HG02588 (cell line): Measurements from ENCODE around the gene FBN3.

ENCODE experiments used
- ATAC-seq: cut with Tn5 transposase; IDR thresholded peaks from one replicate; pipeline ENCODE4 v1.9.1; 2021; ENCODE audit warnings: mild to moderate bottlenecking, moderate library complexity; ENCODE audit not compliant: unreplicated experiment

The FBN3 gene

DNA sequence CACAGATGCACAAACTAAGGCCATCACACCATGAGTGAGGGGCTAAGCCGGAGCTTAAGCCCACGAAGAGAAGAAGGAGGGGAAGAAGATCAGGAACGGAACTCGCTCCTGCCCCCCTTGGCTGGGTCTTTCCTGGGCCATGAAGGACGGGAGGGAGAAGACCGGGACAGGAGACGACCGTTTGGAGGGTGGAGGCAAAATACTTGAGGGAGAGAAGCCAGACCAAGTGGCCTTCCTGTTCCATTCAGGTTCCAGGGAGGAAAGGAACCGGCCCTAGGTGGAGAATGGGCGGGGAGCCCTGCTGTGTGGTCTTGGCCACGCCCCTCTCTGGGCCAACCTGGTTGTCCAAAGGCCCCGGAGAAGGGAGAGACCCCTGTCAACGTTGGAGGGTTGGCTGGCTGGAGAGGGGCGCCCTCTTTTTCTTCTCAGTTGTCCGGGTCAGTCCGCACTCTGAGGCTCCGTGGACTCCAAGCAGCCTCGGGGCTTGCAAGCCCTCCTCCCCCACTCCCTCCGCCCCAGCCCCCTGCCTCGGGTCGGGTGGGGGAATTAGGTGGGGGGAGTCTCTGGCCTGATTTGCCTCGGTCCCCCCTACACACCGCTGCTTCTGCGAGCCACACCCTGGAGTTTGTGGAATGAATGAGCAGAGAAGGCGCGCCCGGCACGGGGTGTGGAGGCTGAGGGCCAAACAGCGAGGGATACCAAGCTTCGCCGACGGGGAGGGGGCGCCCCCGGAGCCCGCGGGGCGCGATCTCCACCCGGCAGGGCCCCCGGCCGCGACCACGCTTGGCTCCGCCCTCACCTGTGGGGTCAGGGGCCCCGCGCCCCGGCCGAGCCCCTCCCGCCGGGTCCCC lies 757 bp downstream of the FBN3 start:
- ATAC-seq, result no peak

DNA sequence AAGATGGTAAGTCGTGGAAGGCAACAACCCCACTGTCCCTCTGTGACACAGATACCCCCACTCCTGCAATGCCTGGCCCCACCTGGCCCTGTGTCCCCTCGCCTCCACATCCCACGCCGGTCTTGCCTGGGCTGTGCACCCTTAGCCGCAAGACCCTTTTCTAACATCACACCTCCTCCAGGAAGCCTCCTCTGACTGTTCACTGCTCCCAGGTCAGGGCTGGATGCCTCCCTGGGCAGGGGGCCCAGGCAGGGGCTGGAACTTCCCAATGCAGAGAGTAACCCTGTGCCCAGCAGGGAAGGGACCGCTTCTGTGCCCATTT lies 1.3 kb downstream of the FBN3 start:
- no peak for ATAC-seq

DNA sequence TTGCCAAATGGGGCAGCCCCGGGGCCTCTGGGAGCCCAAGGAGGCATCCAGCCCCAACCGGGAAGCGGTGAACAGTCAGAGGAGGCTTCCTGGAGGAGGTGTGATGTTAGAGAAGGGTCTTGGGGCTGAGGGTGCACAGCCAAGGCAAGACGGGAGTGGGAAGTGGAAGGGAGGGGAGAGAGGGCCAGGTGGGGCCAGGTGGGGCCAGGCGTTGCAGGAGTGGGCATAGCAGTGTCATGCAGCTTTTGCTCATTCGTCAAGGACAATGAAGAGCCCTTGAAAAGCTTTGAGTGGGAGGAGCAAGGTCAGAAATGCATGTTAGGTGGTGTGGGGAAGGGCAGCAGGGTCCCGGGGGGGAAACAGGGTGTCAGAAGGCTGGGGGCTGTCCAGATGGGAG lies 1.8 kb downstream of the FBN3 start:
- ATAC-seq, result no peak

DNA sequence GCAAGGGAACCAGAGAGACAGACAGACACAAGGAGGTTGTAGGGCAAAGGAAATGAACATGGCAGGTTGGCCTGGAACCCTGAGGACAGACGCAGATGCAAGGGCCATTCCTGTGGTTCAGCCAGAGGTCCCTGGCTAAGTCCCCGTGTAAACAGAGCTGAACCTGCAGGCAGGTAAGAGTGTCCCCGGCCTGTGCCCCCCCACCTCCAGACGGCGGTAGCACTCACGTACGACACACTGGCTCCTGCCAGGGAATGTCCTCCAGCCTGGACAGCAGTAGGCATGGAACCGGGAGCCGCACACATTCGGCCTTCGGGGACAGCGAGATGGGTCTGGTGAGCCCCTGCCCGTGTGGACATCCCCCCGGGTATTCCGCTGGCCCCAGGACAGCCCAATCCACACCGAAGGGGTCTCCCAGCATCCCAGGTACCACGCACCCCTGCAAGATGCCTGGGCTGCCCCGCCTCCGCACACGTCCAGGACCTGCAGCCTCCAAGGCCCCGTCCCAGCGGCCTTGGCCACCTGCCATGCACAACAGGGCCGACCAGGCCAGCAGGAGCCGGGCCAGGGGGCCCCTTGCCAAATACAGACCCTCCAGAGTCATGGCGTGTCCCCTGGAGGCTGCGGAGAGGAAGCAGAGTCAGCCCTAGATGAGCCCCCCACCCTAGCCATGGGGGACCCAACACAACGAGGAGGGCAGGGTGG lies 2.4 kb downstream of the FBN3 start:
- no peak for ATAC-seq

DNA sequence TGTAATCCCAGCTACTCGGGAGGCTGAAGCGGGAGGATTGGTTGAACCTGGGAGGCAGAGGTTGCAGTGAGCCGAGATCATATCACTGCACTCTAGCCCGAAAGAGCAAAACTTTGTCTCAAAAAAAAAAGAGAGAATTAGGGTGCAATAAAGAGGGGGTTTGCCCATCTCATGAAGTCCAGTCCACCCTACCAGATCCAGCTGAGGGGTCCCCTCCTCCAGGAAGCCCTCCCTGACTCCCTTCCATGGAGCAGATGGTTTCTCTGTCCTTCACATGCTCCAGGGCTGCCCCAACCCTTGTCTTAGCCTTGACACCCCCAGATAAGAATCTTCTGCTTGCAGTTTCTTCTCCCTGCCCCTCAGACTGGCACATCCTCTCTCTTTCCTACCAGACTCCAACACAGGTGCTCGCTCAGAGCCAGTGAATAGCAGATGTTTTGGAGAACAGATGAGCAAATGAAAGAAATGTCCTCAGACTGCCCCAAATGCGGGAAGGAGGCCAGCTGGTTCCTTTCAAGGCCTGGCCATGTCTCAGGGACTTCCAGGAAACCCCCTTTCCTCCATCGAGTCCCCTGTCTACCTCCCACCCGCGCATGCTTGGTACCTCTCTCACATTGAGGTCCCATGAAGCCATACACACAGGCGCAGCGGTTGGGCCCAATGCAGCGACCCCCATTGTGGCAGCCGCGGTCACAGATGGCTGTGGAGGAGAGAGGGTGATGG lies 5.0 kb downstream of the FBN3 start:
- ATAC-seq, result no peak

DNA sequence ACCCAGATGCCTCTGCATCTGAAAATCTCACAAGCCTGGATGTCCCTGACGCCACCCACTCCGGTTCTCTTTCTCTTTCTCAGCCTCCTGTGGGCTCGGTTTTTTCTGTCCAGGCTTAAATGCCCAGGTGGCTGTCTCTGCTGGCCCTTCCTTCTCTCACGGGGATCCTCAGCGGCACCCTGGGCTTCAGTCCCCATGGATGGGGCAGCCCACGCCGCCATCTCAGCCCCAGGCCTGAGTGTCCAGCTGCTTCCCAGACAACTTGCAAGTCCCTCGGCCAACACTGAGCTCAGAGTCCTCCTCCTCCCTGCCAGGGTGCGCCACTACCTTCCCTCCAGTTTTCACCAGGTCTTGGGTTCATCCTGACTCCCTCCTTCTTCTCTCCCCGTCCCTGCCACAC lies 6.4 kb downstream of the FBN3 start:
- no peak for ATAC-seq

DNA sequence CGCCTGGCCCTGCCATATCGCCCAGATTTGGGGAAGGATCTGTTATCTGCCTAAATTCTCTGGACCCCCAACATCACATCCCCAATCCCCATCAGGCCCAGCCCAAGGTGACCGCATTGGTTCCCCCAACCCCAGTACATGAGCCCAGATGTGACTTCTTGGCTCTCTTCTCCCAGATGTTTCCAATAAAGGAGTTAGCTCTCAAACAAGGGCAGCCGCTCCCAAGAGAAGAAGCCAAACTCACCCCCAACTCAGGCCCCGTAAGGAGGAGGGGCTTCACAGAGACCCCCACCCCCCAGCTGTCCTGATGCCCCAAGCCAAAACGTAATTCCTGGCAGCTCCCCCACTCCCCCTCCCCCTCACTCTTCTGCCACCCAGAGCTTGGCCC lies 6.9 kb downstream of the FBN3 start:
- ATAC-seq, result no peak

DNA sequence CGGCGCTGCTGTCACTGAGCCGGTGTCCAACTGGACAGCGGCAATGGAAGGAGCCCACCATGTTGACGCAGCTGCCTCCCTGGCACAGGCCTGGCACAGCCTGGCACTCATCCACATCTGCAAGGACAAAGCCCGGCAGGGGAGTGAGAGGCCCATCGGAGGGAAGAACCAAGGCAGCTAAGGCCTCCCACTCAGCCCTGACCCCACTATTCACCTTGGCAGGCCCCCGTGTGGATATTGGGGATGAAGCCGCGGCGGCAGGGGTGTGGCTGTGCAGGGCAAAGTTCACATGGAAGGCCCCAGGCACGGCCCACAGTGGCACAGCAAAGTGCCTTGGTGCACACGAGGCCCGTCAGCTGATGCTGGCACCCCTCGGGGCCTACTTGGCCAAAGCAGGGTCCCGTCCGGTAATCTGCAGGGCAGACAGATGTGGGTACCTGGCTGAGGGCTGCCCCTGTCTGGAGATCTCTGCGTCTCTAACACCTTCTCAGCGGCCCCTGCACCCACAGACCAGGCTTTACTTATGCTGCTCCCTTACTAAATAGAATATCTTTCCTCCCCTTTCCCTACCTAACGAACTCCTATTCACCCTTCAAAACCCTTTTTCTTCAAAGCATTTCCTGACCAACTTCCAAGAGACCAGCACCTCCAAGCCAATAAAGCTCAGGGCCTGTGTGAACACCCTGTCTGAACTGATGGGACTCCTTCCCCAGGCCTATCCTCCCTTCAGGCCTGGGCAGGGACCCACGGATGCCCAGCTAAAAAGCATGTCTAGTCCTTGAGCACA lies 7.5 kb downstream of the FBN3 start:
- ATAC-seq, result no peak

DNA sequence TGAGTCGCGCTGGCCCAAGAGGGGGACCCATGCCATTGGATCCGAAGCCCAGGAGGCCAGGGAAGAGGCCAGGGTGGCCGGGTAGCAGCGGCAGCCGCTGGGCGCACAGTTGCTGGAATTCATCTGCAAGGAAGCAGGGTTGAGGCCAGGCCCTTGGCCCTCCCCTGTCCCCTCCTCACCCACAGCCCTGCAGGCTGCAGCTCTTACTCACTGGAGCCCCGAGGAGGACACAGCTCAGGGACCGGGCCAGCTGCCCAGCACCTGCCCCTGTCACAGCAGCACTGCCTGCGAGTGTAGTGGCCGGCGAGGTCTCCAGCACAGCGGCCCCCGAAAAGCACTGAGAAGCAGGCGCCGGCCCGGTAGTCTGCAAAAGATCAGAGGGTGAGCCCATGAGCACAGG lies 11.2 kb downstream of the FBN3 start:
- no peak for ATAC-seq

DNA sequence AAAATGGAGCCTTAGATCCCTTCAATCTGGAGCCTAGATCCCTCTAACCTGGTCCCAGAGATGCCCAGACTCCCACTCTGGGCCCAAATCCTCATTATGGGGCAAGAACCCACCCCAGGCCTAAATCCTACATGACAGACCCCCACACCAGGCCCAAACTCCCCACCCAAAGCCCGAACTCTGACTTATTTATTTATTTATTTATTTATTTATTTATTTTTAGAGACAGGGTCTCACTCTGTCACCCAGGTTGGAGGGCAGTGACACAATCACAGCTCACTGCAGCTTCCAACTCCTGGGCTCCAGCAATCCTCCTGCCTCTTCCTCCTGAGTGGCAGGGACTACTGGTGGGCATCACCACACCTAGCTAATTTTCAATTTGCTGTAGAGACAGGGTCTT lies 12.0 kb downstream of the FBN3 start:
- ATAC-seq, result no peak

DNA sequence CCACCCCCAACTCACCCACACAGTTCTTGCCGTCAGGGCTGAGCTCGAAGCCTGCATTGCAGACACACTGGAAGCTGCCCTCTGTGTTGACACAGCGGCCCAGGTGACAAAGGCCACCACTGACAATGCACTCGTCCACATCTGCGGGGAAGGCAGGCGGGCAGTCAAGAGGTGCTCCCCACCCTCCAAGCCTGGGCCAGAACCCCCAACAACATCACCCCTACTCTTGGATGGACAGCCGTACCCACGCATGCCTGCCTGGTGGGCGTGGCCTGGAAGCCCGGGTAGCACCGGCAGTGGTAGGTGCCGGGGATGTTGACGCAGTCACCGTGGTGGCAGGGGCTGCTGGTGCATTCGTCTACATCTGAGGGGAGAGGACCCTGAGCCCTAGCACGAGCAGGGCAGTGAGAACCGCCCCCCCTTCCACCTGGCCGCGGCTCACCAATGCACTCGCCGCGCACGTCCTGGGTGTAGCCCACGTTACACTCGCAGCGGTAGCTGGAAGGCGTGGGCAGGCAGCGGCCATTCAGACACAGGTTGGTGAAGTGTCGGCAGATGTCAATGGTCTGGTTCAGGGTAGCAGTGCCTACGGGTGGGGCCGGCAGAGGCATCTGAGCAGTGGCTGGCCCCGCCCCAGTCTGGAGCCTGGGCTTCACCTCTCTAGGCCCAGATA lies 13.3 kb downstream of the FBN3 start:
- ATAC-seq, result no peak

DNA sequence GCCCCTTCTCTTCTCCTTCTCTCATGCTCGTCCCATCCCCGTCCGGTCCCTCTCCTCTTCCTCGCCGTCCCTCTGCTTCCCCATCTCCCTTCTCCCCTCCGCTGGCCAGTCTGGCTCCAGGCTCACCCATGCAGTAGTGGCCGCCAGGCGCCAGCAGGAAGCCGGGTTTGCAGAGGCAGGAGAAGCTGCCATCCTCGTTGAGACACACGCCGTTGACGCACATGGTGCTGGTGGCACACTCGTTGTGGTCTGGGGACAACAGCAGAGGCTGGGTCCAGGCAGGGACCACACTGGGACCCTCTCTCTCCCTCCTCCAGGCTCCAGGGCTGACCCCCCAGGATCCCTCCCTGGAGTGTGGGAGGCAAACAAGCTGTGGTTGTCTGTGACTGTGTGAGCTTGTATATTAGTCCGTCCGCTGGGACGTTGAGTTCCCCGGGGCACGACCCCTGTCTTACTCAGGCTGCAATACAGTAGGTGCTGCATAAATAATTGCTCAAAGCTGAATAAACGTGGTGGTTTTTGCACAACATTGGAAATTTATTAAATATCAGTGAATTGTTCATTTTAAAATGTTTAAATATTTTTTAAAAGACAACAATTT lies 16.4 kb downstream of the FBN3 start:
- ATAC-seq, result no peak

DNA sequence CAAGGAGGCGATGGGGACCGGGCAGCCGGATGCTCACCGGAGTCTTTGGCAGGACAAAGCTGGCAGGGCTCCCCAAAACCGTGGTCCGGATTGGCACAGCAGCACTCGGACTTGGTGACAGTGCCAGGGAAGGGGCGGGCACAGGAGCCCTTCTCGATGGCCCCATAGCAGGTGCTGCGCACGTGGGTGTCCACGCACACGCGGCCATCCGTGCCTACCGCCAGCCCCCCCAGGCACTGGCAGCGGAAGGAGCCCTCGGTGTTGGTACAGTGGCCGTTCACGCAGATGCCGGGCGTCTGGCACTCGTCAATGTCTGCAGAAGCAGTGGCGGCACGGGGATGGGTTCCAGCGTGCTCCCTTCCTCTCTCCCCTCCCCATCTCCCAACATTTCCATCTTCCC lies 17.9 kb downstream of the FBN3 start:
- no peak for ATAC-seq

DNA sequence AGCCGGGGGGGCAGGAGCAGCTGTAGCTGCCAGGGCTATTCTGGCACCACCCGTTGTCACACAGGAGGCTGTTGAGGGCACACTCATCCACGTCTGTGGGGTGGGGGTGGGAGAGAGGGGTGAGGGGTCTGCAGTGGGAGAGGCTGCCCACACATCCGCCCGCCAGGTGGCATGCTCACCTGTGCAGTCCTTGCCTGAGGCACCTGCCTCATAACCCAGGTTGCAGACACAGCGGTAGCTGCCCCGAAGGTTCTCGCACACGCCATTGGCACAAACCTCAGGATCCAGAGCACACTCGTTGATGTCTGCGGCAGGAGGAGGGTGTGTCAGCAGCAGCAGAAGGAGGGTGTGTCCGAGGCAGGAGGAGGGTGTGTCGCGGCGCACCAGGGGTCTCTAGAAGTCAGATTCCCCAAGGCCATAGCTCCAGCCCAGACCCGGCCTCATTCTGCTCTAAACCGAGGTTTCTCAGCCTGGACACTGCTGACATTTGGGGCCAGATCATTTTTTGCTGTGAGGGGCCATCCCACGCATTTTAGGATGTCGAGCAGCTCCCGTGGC lies 20.3 kb downstream of the FBN3 start:
- ATAC-seq, result no peak

DNA sequence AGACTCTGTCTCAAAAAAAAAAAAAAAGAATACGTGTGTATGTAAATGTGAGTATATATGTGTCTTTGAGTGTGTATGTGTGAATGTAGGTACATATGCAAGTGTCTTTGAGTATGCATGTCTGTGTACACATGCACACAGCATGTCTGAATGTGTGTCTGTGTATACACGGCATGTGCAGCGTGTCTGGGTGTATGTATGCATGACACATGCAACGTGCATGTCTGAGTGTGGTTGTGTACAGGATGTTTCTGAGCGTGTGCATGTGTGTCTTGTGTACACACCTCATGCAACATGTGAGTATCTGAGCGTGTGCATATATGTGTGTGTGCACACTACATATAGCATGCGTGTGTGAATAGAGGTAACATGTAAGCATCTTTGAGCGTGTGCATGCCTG lies 20.8 kb downstream of the FBN3 start:
- no peak for ATAC-seq

DNA sequence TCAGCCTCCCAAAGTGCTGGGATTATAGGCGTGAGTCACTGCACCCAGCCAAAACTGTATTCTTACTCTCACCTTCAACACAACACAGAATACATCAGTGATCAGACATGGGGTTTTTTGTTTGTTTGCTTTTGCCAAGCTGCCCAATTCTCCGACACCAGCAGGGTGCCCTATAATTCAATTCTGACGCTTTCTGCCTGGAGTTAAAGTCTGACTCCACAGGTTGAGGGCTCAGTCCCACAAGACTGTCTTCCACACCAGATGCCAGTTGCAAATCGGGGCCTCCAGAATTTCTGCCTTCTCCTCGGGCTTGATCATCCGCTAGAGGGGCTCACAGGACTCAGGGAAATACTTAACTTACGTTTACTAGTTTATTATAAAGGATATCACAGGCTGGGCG lies 22.1 kb downstream of the FBN3 start:
- no peak for ATAC-seq

DNA sequence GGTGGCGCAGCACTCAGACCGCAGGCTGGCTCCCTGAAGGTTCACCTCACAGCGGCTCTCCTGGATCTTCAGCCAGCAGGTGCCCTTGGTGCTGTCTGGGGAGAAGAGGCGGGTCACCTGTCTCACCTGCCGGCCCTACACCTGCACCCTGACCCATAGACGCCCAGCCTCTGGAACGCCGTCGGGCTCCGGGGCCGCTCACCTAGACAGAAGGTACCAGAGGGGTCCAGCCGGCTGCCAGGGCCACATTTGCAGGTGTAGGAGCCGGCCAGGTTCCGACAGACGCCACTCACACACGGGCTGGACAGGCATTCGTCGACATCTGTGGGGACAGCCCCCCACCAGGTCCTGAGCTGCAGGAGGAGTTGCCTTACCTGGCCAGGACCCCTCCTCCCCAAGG lies 22.9 kb downstream of the FBN3 start:
- ATAC-seq, result no peak

DNA sequence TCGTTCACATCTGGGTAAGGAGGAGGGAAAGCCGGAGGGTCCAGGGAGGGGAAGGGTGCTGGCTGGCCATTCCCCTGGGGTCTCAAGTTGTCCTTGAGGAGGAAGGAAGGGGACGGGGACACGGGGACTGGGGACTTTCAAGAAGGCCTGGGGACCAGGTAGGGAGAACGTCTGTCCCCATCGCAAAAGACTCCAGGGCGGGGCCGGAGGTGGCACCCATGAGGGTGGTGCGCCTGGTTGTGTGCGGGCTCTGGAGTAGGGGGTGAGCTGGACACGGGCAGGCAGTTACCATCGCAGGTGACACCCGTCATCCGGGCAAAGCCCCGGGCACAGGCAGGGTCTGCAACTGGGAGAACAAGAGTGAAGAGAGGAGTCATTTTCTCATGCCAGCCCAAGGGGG lies 23.4 kb downstream of the FBN3 start:
- ATAC-seq, result no peak

DNA sequence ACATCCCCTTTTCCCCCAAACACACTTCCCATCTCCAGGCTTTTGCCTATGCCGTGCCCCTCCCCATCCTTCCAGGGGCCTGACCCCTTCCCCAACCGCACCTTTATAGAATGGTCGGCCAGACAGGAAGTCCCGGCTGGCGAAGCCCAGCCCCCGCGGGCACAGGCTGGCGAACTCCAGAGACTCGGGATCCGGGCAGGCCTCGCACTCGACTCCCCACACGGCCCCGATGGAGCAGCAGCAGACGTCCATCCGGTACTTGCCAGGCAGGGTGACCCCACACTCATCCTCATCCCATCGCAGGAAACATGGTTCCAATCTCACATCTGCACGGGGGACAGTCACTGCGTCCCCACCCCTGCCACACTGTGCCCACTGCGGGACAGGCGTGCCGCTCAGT lies 25.7 kb downstream of the FBN3 start:
- no peak for ATAC-seq
